T-helper 17 cell (primary cell): ENCODE data around the gene DLL4. TPM values are rescaled to one million over a fixed set of nuclear protein-coding genes. Genes with fewer than 3 reads are reported as not detected.

ENCODE experiments used
- ATAC-seq: fragments of 150-1000 bp; cut with Tn5 transposase; 2 replicates; pipeline ENCODE4 v1.10.0; 2021; ENCODE audit warnings: mild to moderate bottlenecking, moderate library complexity
- DNase-seq, 3 donors: peaks; one replicate each; pipeline versions ENCODE4 v3.0.0 to v3.0.0-alpha.2; 2020 to 2021
- H3K9me3 ChIP-seq: one replicate; pipeline ENCODE4 v1.7.0; 2013; ENCODE audit warnings: low read length, mild to moderate bottlenecking; ENCODE audit not compliant: control insufficient read depth, poor library complexity, severe bottlenecking
- H3K27ac Mint-ChIP-seq: one replicate; pipeline ENCODE4 v1.8.0; 2022; ENCODE audit warnings: mild to moderate bottlenecking, moderate library complexity, mixed read lengths
- H3K27me3 Mint-ChIP-seq: one replicate; pipeline ENCODE4 v1.8.0; 2022; ENCODE audit warnings: mixed read lengths
- H3K36me3 Mint-ChIP-seq: one replicate; pipeline ENCODE4 v1.8.0; 2022; ENCODE audit warnings: low read depth, mixed read lengths
- H3K4me1 Mint-ChIP-seq: one replicate; pipeline ENCODE4 v1.8.0; 2022; ENCODE audit warnings: mild to moderate bottlenecking, mixed read lengths
- H3K4me3 Mint-ChIP-seq: one replicate; pipeline ENCODE4 v1.8.0; 2022; ENCODE audit warnings: mild to moderate bottlenecking, moderate library complexity, mixed read lengths
- total RNA-seq, 4 donors: library from RNA in 2 of 4; stranded (reverse) in 2 of 4; gene quantifications; one replicate each; pipeline ENCODE4 v1.2.3 and lab custom pipeline; 2022 to 2026

DLL4 gene
- total RNA-seq (not detected), total RNA-seq (lab: John Stamatoyannopoulos, UW) (0.23 to 0.60 reads per million in 2 donors)

DNA sequence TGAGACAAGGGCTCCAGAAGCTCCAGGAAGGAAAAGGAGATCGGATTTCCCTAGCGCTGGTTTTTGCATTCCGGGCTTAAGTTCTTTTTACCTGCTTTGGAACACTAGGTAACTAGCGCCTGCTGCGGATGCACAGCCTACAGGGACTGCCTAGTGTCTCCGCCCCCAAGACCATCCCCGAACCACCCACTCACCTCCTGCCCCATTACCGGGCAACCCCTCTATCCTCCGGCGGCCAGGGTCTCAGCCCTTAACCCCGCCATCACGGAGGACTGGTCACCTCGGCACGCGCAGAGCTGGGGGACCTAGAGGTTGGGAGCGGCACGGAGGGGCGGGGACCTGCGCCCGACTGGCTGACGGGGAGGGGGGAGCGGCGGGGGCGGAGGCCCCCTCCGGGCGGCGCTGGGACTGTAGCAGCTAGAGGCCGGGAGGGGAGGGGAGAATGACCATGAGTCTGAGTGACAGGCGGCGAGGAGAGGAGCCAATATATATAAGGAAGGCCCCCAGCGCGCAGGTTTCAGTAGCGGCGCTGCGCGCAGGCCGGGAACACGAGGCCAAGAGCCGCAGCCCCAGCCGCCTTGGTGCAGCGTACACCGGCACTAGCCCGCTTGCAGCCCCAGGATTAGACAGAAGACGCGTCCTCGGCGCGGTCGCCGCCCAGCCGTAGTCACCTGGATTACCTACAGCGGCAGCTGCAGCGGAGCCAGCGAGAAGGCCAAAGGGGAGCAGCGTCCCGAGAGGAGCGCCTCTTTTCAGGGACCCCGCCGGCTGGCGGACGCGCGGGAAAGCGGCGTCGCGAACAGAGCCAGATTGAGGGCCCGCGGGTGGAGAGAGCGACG is at the start of gene DLL4:
DLL4 (plus strand) TSS at position 520 of the 839 bp plus-strand sequence. CDS start 329 bp downstream, outside the sequence.
- H3K36me3 Mint-ChIP-seq, result peaks cover 5% of the 10 kb centered on the region
- peaks cover 65% of the 10 kb centered on the region for H3K27me3 Mint-ChIP-seq
- H3K4me3 Mint-ChIP-seq, result peak within 1 kb of the TSS; percentile 88
- peaks cover 32% of the 10 kb centered on the region for H3K4me1 Mint-ChIP-seq
- H3K9me3 ChIP-seq, result no peaks in the 10 kb centered on the region
- peak within 1 kb of the TSS; percentile 67 for H3K27ac Mint-ChIP-seq
- peak; percentile 63 for ATAC-seq
- peak in 1 of 3 donors; percentile 40 for DNase-seq

DNA sequence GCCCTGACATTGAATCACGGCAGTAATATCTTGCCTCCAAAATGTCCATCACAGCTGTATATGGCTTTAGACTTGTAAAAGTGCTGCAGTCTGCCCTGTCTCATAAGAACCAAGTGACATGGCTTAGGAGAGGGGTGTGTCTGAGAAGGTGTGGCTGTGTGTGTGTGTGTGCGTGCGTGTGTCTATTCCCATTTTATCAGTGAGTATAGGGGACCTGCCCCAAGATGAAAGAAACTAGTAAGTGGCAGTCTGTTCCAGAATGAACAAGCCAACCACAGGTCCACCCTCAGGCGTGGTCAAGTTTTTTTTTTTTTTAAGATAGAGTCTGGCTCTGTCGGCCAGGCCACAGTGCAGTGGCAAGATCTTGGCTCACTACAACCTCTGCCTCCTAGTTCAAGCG is 49.5 kb upstream of the DLL4 start:
- no peak overlapping the region for H3K4me3 Mint-ChIP-seq
- H3K27ac Mint-ChIP-seq, result no peak overlapping the region
- DNase-seq (no peak), ATAC-seq (no peak)
- H3K27me3 Mint-ChIP-seq, result no peaks in the 10 kb centered on the region
- H3K36me3 Mint-ChIP-seq, result no peaks in the 10 kb centered on the region
- peaks cover 4% of the 10 kb centered on the region for H3K4me1 Mint-ChIP-seq
- no peaks in the 10 kb centered on the region for H3K9me3 ChIP-seq

DNA sequence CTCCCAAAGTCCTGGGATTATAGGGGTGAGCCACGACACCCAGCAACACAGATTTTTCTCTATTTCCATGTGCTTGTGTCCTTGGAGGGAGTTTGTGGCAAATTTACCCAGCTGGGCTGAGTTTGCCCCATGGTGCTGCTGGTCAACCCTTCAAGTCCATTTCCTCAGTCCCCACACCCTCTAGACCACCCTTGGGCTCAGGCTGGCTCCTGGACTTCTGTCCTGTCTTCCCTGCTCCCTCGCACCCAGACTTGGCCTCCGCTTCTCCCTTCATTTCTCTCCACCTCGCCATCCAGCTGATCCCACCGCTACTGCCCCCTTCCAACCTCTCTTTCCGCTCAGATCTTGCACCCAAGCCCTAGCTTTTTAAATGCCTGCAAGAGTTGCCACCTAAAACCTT is 47.8 kb upstream of the DLL4 start:
- no peaks in the 10 kb centered on the region for H3K27me3 Mint-ChIP-seq

DNA sequence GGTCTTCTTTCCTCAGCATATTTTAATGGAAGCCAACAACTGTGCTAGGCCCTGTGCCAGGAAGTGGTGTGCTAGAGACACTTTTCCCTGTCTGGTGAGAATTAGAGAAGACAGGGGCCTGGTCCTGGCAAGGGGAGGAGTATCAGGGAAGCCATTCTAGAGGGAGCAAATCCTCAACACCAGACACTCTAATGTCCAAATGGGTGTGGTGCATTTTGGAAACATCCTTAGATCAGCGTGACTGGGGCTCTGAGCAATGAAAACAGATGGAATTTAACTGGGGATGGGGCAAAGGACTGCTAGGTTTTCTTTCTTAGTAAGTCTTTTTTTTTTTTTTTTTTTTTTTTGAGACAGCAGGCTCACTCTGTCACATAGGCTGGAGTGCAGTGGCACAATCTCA is 42.6 kb upstream of the DLL4 start:
- peaks cover 11% of the 10 kb centered on the region for H3K4me1 Mint-ChIP-seq
- no peak overlapping the region for H3K4me3 Mint-ChIP-seq
- DNase-seq, result no peak
- no peaks in the 10 kb centered on the region for H3K27me3 Mint-ChIP-seq
- H3K36me3 Mint-ChIP-seq, result no peaks in the 10 kb centered on the region
- H3K27ac Mint-ChIP-seq, result peak overlapping the region; percentile 27
- no peaks in the 10 kb centered on the region for H3K9me3 ChIP-seq
- no peak for ATAC-seq

More for the DNA sequence above, 47.8 kb upstream of the DLL4 start:
- H3K9me3 ChIP-seq, result no peaks in the 10 kb centered on the region
- no peak overlapping the region for H3K27ac Mint-ChIP-seq
- peaks cover 10% of the 10 kb centered on the region for H3K4me1 Mint-ChIP-seq
- H3K4me3 Mint-ChIP-seq, result no peak overlapping the region
- H3K36me3 Mint-ChIP-seq, result no peaks in the 10 kb centered on the region
- no peak for DNase-seq
- no peak for ATAC-seq

DNA sequence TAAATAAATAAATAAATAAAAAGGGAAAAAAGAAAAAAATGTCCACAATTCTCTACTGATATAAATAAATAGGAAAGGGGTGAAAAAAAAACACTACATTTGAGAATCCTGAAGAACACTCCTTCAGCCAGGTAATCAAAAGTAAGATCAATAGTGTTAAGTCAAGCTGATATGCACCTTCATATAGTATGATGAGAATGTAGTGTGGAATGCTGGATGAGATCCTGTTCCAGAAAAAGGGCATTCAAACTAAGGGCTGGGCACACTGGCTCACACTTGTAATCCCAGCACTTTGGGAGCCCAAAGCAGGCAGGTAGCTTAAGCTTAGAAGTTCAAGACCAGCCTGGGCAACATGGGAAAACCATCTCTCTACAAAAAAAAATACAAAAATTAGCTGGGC is 40.0 kb upstream of the DLL4 start:
- Mint-ChIP-seq H3K36me3 (no peaks in the 10 kb centered on the region), H3K27ac (no peak overlapping the region), H3K27me3 (no peaks in the 10 kb centered on the region), H3K4me1 (peaks cover 22% of the 10 kb centered on the region), H3K4me3 (no peak overlapping the region)
- no peak for DNase-seq
- no peak for ATAC-seq
- H3K9me3 ChIP-seq, result no peaks in the 10 kb centered on the region

DNA sequence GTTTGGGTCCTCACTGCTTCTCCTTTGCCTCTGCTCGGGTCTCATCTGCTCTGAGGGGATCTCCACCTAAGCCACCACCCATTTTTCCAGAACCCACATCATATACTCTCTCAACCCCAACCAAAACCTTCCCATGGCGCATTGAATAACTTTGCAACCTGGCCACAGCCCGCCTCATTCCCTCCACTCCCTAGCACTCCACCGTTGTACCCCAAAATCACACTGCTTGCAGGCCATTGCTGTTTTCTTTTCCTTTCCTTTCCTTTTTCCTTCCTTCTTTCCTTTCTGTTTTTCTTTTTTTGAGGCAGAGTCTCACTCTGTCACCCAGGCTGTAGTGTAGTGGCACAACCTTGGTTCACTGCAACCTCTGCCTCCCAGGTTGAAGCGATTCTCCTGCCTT is 38.0 kb upstream of the DLL4 start:
- H3K27ac Mint-ChIP-seq, result no peak overlapping the region
- peaks cover 24% of the 10 kb centered on the region for H3K4me1 Mint-ChIP-seq
- peaks cover 2% of the 10 kb centered on the region for H3K36me3 Mint-ChIP-seq
- H3K27me3 Mint-ChIP-seq, result no peaks in the 10 kb centered on the region
- no peak for DNase-seq
- ATAC-seq, result no peak
- no peak overlapping the region for H3K4me3 Mint-ChIP-seq
- no peaks in the 10 kb centered on the region for H3K9me3 ChIP-seq

DNA sequence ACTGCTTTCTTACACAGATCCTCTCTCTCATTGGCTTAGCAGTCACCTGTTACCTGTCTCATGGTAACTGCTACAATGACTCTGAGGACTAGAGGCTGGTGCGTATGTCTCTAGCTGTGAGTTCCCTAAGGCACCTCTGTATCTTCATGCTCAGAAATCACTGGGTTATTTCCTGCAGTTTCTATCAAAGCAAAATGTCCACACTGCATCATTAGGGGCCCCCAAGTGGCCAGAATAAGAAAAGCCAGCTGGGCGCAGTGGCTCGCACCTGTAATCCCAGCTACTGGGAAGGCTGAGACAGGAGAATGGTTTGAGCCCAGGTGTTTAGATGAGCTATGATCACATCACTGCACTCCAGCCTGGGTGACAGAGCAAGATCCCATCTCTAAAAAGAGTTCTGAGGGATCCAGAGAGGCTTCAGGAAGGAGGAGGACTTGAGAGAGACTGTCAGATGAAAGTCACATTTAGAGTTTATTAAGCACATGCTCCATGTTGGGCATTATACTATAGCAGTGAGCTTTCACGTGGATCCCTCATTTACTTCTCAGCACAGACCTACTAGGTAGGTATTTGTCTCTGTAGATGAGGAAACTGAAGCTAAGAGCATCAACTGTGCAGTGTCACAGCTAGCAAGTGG is 37.2 kb upstream of the DLL4 start:
- peak overlapping the region; percentile 4 for H3K27ac Mint-ChIP-seq
- H3K4me3 Mint-ChIP-seq, result peak overlapping the region; percentile 15
- H3K27me3 Mint-ChIP-seq, result no peaks in the 10 kb centered on the region

DNA sequence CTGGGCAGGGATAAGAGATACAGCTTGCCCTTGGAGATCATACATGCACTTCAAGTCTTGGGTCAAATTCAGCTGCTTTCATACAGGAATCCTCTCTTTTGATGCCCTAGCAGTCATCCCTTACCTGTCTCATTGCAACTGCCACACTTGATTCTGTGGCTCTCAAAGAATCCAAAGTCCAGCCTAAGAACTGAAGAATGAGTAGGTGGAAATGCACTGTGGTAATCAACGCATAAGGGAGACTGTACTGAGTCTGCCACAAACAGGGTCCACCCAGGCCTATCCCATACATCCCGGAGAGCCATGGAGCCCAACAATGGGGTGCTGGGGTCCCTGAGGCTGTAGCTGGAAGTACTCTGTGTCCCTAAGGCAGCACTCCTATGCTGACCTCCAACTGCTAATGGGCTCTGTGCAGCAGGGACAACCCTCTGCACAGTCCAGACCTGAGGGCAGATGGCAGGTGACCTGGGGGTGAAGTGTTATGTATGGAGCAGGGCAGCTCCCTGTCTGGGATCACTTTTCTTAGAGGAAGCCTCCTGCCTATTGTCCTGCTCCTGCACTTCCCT is 36.6 kb upstream of the DLL4 start:
- H3K9me3 ChIP-seq, result no peaks in the 10 kb centered on the region
- ATAC-seq, result no peak
- no peak for DNase-seq
- no peak overlapping the region for H3K4me3 Mint-ChIP-seq
- peaks cover 27% of the 10 kb centered on the region for H3K4me1 Mint-ChIP-seq
- no peaks in the 10 kb centered on the region for H3K27me3 Mint-ChIP-seq
- H3K36me3 Mint-ChIP-seq, result peaks cover 2% of the 10 kb centered on the region
- H3K27ac Mint-ChIP-seq, result no peak overlapping the region

More for the DNA sequence above, 37.2 kb upstream of the DLL4 start:
- ATAC-seq (no peak), DNase-seq (no peak)
- Mint-ChIP-seq H3K36me3 (peaks cover 2% of the 10 kb centered on the region), H3K4me1 (peaks cover 24% of the 10 kb centered on the region)
- no peaks in the 10 kb centered on the region for H3K9me3 ChIP-seq

DNA sequence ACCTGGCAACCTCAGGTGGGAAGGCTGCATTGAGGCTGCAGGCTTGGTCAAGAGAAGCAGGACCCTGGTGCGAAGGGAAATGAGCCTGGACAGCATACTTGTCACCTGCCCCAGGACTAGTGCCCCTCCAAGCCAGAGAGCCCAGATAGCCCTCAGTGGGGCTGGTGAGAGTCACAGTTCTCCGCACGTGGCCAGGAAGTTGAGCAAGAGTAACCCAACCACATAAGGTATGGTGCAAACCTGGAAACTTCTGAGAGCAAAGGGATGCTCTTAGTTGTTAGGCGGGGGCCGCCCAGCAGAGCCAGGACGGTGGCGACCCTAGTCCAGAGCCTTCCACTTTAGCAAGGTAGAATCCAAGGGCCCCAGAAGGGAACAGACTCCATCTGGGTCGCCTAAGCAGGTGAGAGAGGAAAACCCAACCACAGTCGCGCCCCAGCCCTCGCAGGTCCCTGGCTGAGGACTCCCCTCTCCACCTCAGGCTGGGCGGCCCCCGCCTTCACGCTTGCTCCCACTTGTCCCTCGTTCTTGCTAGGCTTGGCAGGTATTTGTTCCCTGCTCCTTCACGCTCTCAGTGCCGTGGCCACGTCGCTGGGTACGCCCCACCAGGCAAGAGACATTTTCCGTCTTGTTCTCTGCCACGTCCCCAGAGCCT is 36.0 kb upstream of the DLL4 start:
- Mint-ChIP-seq H3K27me3 (no peaks in the 10 kb centered on the region), H3K4me1 (peaks cover 29% of the 10 kb centered on the region), H3K27ac (no peak overlapping the region), H3K4me3 (no peak overlapping the region), H3K36me3 (peaks cover 2% of the 10 kb centered on the region)
- ATAC-seq, result no peak
- H3K9me3 ChIP-seq, result no peaks in the 10 kb centered on the region
- no peak for DNase-seq

DNA sequence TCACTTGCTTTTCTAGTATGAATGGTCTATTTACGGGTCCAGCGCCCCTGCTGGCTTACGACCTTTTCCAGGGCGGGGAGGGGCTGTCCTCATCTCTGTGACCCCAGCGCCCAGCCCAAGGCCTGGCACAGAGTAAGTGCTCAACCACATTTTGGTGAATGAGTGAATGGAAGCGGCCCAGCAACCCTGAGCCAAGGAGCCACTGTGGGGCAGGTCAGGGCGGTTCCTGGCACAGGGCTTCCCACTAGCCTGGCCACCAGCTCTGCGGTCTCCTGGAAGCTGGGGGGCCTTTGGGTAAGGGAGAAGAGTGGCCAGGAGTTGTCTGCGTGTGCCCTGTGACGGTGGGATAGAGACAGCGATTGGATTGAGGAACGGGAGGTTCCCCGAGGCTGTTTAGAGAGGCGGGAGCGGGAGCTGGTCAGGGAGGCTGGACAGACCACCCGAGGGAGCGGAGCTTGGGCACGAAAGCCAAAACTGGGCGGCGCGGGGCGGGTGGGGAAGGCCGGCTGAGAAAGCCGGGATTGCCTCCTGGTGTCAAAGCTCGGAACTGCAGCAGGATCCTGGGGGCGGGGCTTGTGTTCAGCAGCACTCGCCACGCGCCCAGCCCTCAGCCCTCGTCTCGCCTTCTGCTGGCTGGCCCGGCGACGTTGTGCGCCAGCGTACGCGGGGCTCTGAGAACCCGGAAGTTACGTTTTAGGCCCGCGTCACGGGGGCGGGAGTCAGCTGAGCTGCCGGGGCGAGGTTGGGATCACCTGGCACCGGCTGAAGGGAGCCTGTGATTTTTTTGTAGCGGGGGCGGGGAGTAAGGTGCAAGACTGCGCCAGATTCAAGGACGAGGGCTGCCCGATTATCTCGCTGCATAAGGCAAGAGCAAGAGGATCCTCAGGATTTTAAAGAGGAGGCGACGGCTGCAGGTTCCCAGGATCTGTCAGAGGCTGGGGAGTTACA is 35.1 kb upstream of the DLL4 start, which contains the start of gene VPS18:
VPS18 (plus strand) TSS at position 718 of the 948 bp plus-strand sequence. CDS start 319 bp downstream, outside the sequence.
- Mint-ChIP-seq H3K4me1 (peaks cover 29% of the 10 kb centered on the region), H3K27ac (peak within 1 kb of the TSS; percentile 98), H3K4me3 (peak within 1 kb of the TSS; percentile 100), H3K27me3 (no peaks in the 10 kb centered on the region), H3K36me3 (peaks cover 2% of the 10 kb centered on the region)
- H3K9me3 ChIP-seq, result no peaks in the 10 kb centered on the region
- peak; percentile 97 to 99 (median 98) for DNase-seq
- ATAC-seq, result peak; percentile 97

DNA sequence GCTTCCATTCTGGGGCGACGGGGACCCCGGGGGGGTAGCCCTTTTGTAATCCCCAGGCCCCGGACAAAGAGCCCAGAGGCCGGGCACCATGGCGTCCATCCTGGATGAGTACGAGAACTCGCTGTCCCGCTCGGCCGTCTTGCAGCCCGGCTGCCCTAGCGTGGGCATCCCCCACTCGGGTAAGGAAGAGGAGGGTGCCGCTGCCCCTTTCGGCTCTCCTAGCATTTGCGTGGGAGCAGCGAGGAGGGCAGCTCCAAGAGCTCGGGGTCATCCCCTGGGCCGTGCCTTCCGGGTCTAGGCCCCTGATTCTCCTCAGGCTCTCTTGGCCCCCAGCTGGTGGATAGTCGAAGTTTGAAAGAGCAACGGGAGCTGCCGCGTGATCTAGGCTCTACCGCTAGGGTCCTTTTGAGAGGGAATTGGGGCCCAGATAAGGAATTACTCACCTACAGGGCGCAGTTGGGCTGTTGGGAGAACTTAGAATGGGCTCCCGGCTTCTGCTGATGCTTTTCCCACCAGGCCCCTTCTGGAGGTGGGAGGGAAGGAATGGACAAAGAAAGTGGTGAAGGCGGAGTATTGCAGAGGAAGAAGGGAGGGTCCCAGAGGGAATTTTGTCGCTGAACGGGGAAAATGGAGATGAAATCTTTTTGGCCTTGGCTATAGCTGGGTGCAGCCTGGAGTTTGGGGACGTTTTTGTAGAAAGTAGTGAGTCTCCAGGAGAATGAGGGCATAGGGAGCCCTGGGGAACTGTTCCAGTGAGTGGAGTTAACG is 34.3 kb upstream of the DLL4 start:
- H3K27ac Mint-ChIP-seq, result peak overlapping the region; percentile 98
- no peaks in the 10 kb centered on the region for H3K27me3 Mint-ChIP-seq
- peaks cover 29% of the 10 kb centered on the region for H3K4me1 Mint-ChIP-seq
- DNase-seq, result peak; percentile 35 to 50 (median 42)
- H3K9me3 ChIP-seq, result no peaks in the 10 kb centered on the region
- ATAC-seq, result peak; percentile 58
- peaks cover 2% of the 10 kb centered on the region for H3K36me3 Mint-ChIP-seq
- peak overlapping the region; percentile 100 for H3K4me3 Mint-ChIP-seq
